ENCODE data around the gene CLSTN3.
"Not testable (repeated sequence)": the region's sequence is repeated elsewhere in the genome, so short reads cannot be mapped to it uniquely, and the experiment has no call there.

Gene CLSTN3

DNA sequence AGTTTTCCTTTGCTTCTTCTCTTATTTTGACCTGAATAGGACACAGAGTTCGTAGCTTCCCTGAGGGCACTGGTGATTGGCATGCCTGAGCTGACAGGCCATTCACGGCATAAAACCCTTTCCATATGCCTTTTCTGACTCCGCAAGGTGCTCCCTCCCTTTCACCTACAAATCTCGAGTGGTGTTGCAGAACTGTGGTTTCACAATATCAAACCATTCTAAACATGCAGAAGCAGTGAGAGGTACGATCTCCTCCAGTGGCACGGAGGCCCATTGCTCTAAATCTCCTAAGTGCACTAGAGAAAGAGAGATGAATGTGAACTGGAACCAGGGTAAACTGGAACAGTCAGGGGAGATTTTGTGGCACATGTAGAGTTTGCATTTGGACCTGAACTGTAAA is 23.9 kb downstream of the CLSTN3 start:
- DNase-seq = no peak

DNA sequence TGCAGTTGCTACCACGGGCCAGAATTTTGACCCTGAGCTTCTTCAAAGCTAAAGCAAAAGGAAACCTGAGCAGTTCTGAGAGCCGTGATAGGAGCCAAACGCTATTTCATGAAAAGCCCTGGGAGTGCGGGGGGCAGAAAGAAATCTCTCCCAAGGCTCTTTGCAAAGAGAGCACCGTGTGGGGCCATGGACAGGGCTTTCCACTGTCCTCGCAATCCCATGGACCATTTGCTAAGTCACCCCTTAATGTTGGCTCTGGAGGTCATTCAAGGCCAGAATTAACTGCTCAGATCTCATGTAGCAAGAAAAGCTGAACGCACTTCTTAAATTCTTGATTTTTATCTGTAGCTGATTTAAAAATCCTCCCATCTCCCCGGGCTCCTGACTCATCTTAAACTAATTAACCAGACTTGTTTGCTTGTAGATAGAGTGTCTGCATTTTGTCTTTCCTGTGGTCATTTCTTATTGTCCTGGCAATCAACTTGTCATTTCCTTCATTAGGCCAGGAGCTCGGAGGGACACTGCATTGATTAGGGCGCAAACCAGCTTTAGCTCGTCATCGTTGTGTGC is 24.8 kb downstream of the CLSTN3 start:
- DNase-seq = no peak

DNA sequence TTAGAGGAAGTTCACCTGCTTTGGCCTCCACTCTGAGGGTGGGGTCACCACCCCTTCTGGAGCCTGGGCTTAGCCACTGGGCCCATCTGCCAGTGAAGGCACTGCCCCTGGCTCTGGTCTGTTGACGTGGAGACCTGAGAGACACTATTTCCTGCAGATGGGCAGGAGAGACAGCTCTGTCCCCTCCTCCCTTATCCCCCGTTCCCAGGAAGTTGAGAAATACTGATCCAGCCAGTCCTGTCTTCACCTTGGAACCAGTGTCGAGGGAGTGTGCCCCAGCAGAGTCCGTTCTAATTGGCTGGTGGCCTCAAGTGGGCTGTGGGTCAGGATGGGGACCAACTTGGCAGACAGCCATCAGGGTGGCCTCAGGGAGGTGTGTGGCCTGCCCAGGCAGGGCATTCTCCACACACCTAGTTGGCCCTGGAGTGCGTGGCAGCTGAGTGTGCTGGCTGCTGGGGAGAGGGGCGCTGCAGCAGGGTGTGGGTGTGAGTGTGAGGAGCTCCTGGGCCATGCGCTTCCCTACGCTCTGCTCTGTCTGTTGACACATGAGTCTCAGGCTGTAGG is 25.4 kb downstream of the CLSTN3 start:
- DNase-seq = no peak

DNA sequence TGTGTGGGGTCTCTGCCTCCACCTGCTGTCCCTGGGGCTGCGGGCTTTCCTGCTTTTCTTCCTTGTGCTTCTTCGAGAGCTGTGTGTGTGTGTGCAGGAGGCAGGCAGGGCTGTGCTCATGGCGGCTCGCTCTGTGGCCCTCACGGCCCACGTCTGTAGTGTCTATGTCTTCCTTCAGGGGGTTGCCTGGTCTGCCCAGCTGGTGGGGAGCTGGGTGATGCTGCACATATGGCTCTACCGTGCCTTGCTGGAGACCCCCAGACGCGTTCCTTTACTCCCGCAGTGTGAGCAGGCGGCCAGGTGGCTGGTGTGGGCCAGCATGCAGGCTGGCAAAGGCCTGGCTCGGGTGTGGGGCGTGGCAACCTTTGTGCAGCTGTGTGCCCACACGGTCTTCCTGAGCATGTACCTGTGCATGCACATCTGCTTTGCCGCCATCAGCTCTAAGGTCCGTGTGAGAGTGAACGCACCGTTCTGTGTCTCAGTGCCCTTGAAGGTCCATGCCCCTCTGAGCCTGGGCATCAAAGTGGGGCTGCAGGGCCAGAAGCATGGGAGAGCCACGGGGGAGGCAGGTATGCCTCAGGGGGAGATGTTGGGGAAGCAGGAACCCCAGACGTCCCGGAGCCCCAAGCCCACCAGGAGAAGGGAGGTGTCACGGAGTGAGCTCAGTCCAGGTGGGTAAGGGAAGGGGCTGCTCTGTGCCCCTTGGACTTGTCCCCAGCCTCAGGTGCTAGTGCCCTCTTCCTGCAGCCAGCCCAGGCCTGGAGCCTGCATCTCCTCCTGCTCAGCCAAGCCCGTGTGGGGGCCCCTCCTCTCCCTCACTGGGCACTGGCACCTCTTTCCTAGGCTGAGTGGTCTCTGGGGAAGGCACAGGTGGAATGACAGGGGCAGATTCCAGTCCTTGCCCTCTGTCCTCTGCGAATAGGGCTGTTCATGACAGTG is 26.4 kb downstream of the CLSTN3 start:
- no peak for DNase-seq

DNA sequence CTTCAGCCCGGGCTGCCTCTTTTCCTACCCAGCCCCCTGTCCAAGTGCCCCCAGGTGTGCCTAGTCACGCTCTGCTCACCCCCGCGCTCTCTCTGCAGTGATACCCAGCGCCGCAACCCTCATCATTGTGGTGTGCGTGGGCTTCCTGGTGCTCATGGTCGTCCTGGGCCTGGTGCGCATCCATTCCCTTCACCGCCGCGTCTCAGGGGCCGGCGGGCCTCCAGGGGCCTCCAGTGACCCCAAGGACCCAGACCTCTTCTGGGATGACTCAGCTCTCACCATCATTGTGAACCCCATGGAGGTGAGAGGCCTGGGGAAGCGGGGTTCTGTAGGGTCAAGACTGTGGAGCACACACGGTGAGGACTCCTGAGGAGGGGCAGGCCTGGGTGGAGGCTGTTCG is 27.2 kb downstream of the CLSTN3 start:
- DNase-seq = no peak

DNA sequence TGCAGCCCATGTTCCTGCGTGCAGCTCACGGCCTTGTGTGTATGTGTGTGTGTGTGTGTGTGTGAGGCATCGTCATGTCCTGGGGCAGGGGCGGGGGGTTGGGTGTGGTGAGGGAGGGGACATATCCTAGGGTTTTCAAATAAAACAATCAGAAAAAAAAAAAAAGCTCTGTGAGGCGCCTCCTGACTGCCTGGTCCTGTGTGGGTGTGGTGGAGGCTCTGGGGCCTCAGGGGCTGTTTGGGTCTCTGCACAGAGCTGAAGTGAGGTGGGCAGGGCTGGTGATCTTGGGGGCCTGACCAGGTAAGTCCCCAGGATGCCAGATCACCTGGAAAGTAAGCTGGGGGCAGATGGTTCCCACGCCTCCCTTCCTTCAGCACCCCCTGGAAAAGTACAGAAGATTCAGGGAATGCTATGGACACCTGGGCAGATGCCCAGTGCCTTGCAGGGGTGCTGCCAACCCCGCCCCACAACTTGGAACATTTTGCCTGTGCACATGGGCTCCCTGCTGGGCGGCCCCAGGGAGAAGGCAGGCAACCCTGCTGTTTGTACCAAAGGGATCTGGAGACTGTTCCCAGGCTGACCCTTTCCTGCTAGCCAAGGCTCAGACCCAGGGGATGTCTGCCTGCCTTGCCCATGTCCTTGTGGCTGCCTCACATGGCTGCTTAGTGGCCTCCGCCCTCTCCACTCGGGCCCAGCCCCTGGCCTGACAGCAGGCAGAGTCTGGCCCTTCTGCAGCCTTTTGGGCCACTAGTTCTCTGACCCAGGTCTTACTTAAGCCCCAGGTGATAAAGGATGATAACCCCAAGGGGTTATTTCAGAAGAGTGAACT is 28.8 kb downstream of the CLSTN3 start:
- no peak for DNase-seq

DNA sequence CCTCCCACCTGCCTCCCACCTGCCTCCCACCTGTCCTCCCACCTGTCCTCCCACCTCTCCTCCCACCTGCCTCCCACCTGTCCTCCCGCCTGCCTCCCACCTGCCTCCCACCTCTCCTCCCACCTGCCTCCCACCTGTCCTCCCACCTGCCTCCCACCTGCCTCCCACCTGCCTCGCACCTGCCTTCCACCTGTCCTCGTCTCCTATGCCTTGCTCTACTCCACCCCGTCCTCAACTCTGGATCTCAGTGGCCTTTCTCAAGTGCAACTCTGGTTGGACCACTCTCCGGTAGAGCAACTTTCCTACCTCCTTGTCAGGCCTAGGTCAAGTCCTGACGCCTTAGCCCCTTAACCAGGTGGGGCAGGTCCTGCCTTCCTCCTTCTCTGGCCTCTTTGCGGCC is 30.0 kb downstream of the CLSTN3 start:
- no peak for DNase-seq

DNA sequence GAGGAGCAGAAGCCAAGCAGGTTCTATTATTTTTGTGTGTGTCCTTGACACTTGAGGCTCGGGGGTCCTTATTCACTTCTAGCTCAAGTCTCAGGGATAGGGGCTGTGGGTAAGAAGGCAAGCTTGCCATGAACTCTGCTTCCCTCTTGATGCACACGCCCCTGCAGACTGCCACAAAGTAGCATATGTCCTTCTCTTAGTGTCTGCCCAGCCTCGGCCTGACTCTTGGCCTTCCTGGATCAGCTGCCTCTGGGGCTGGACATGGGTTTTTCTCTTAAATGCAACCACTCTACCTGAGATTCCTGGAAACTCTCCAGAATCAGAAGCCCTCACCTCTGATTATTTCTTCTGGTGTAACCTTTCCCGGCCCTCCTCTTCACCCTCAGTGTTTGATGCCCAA is 31.2 kb downstream of the CLSTN3 start:
- DNase-seq = no peak

DNA sequence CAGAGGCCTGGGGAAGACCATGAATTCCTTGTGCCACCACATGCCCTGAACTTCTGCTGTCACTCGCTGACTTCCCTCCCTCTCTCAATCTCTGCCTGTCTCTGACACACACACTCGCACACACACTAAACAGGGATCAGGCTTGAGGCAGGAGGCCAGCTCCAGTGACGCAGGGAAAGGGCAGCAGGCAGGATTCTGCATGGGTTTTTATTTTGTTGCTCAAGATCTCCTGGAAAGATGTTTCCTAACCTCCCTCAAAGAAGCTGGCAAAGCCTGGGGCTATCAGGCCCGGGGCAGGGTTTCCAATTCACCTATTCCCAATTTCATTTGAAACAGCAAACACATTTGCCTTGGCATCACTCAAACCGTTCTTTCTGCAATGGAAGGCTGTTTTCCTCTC is 31.6 kb downstream of the CLSTN3 start:
- no peak for DNase-seq

DNA sequence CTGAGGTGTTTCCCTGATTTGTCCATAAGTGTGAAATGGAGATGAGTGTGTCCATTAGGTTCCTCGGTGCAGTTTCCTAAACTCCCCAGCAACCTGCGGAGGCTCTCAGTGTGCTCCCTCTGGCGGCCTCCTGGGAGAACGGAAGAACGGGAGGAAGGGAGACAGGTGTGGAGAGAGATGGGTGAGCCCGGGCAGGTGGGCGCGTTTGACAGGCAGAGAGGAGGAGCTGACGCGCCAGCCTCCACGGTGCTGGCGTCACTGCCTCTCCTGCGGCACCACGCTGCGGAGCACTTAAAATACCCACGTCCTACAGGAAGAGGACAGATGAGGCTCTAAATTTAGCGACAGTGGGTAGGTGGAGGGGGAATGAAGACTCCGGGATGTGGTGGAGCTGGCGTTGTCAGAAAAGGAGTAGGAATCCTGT is 32.5 kb downstream of the CLSTN3 start:
- no peak for DNase-seq

DNA sequence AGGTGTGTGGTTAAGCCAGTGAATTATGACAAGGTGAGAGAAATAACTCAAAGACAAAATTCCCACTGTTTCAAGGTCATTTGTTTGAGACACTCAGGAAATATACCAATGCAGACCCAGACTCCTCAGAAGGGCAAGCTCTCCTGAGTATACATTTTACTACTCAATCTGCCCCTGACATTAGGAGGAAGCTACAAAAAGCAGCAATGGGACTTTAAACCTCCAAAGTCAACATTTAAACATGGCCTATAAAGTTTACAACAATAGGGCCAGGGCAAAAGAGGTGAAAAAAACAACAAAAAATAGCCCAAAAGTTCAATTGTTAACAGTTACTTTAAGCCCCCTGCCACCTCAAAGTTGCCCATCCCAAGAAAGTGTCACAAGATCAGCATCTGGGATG is 39.8 kb downstream of the CLSTN3 start:
- DNase-seq = no peak

DNA sequence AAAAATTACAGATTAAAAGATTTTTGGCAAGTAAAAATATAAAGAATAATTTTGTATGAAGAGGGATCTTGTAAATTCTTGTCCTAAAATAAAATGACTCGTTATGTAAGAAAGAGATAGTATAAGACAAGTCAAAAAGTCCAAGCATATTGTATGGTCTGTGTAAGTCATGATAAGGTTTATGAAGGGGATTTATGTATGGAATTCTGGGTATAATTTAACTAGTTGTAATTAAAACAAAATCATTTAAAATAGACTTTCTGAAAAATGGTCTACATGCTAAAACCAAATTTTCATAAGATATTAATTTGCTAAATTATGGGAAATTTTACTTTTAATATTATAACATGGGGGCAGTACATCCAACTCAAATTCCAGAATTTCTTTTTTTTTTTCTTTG is 41.7 kb downstream of the CLSTN3 start:
- DNase-seq = no peak

DNA sequence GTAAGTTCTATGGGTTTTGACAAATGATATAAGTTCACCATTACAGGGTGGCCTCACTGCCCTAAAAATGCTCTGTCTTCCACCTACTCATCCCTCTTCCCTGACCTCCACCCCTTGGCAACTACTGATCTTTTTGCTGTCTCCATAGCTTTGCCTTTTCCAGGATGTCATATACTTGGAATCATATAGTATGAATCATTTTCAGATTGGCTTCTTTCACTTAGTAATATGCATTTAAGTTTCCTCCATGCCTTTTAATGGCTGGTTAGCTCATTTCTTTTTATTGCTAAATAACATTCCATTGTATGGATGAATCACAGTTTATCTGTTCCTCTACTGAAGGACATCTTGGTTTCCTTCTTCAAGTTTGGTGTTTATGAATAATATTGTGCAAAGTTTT is 45.3 kb downstream of the CLSTN3 start:
- DNase-seq = no peak

DNA sequence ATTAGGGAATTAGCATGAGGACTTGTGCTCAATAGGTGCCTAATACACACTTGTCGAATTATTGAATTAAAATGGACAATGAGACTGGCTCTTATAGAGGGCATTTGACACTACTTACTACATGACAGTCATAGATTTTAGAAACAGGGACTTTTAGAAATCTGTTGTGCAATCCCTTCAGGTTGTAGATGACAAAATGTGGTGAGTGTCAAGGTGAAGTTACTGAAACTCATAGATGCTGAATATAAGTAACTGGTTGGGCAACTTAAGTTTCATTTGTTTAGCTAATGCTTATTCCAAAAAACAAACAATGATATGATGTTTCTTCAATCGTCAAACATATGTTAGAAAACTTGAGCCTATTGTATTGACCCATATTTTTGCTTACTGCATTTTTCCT is 46.4 kb downstream of the CLSTN3 start:
- no peak for DNase-seq

DNA sequence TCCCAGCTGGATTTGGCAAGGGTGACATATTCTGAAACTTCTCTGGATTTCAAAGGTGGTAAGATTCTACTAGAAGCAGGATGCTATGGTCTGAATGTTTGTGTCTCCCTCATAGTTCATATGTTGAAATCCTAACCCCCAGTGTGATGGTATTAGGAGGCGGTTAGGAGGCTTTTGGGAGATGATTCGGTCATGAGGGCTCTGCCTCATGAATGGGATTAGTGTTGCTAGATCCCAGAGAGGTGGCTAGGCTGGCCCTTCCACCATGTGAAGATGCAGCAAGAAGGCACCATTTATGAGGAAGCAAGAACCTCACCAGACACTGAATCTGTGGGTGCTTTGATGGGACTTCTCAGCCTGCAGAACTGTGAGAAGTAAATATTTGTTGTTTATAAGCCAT is 48.3 kb downstream of the CLSTN3 start:
- DNase-seq = no peak

DNA sequence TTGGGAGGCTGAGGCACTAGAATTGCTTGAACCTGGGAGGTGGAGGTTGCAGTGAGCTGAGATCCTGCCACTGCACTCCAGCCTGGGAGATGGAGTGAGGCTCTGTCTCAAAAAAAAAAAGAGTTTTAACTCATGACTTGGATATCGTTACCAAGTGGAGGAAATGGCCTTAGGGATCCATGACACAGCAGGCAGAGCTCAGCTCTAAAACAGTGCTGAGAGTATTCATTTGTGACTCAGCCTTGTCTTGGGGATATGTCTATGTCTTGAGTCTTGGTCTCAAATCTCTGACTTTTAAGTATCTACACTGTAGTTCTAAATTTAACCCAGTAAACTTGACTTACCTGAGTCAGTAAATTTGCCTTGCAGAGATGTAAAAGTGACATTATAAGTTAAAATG is 50.5 kb downstream of the CLSTN3 start:
- DNase-seq = no peak

DNA sequence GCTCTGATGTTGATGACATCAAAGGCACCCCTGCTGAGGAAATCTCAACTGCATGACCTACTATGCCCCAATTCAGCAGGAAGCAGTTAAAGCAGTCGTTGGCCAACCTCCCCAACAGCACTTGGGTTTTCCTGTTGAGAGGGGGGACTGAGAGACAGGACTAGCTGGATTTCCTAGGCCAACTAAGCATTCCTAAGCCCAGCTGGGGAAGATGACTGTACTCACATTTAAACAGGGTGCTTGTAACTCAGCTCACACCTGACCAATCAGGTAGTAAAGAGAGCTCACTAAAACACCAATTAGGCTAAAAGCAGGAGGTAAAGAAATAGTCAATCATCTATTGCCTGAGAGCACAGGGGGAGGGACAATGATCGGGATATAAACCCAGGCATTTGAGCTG is 55.9 kb downstream of the CLSTN3 start:
- not testable (repeated sequence) for DNase-seq

DNA sequence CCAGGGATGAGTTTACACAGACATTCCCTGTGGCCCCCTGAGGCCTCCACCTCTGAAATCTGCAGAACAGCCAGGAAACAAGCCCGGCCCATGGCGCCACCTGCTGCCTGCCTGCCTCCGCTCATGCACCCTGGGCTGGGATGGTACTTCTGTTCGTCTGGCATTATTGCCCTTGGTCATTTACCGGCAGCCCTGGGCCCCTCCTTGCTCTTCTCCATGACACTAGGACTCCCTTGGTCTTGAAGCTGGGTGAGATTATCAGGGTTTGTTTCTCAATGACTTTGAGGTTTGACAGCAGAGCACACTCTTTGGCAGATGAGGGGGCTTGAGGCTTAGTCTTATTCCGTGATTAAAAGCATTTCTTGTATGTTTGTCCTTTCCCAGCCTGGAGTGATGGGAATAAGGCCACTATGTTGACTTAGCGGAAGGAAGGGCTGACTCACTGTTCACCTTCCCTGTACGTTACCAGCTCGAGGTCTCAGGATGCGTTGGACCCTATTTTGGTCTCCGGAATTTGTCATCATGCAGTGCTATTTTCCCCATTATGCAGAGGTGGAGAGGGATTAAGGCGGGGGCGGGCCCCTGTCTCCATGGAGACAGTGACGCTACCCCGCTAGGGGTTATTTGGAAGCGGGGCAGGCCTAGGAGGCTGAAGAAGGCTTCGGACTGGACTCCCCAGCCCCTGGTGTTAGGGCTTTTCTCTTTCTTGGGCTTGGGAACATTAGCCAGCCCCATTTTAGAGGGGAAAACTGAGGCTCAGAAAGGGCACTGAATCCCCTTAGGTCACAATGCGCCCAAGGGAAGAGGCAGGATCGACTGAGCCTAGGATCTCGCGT is 58.6 kb downstream of the CLSTN3 start:
- peak; percentile 21 to 35 (median 32) for DNase-seq

DNA sequence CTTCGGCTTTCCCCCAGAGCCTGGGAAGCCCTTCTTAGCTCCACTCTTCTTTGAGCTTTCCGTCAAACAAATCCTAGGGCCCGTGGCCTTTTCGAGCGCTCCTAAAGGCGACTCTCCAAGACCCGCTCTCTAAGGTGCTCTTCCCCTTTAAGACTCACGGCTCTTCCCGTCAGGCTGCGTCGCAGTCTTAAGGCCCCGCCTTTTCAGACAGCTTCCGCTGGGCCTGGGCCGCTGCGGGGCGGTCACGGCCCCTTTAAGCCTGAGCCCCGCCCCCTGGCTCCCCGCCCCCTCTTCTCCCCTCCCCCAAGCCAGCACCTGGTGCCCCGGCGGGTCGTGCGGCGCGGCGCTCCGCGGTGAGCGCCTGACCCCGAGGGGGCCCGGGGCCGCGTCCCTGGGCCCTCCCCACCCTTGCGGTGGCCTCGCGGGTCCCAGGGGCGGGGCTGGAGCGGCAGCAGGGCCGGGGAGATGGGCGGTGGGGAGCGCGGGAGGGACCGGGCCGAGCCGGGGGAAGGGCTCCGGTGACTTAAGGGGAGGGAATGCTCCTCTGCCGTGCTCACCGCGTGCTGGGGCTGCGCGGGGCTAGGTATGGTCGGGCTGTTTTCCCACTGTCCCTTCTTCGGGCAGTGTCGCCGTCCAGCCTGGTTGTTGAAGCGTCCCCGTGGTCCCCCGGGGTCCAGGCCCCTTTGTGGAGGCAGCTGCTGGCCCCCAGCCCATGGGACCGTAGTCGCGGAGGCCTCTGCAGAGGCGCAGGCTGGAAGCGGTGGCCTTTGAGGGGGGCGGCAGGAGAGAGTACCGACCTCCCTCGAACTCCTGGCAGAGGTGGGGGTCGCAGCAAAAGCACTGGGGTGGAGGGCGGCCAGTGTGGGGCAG is 59.5 kb downstream of the CLSTN3 start, which contains the start of gene PEX5:
TSS of gene PEX5 (plus strand) at position 289 of the 870 bp plus-strand sequence. CDS start 692 bp downstream, outside the sequence.
- peak; percentile 67 to 78 (median 72) for DNase-seq

DNA sequence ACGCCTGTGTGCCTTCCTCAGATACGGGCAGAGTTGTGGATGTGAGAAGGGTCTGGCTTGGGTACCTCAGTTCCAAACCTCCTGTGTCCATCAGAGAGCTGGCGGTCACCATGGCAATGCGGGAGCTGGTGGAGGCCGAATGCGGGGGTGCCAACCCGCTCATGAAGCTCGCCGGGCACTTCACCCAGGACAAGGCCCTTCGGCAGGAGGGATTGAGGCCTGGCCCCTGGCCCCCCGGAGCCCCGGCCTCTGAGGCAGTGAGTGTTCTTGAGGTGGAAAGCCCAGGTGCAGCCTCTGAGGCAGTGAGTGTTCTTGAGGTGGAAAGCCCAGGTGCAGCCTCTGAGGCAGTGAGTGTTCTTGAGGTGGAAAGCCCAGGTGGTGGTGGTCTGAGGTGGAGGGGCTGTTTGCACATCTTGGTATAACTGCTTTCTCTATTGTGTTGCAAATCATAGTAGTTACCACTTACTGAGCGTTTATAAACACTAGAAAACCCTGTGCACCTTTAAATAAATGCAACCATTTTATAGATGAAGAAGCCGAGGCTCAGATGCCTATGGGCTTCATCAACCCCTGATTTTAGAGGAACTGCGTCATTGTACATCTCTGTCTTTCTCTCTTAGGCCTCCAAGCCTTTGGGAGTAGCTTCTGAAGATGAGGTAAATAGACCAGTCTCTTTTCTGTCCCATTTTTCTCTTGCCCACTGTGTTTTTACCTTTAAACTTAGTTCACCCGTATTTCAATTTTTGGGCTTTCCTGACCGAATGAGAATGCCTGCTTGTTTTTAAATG is 60.3 kb downstream of the CLSTN3 start:
- no peak for DNase-seq

All from activated CD4-positive, CD25-positive, alpha-beta regulatory T cell (primary cell).